GM23338 (cell line): Measurements from ENCODE around the gene MIDN. TPM values are rescaled to one million over a fixed set of nuclear protein-coding genes. Genes with fewer than 3 reads are reported as not detected.

Experiments
- EZH2 ChIP-seq: fragments of 200-600 bp; sonication (generic); IDR thresholded peaks from one replicate; pipeline ENCODE4 v1.8.0; 2017; ENCODE audit warnings: antibody characterized with exemption, mild to moderate bottlenecking, low read depth; ENCODE audit not compliant: unreplicated experiment
- POLR2AphosphoS5 ChIP-seq: IDR thresholded peaks from 2 replicates; pipeline ENCODE4 v1.6.1; 2016; ENCODE audit warnings: antibody characterized with exemption, low read depth
- REST ChIP-seq: IDR thresholded peaks from one replicate; pipeline ENCODE4 v1.6.1; 2018; ENCODE audit warnings: antibody characterized with exemption; ENCODE audit not compliant: unreplicated experiment
- STAT1 ChIP-seq: IDR thresholded peaks from one replicate; pipeline ENCODE4 v1.6.1; 2016; ENCODE audit warnings: antibody characterized with exemption; ENCODE audit not compliant: unreplicated experiment
- ZNF331 ChIP-seq: fragments of 250-450 bp; sonication (Bioruptor Pico); IDR thresholded peaks from 2 replicates; pipeline ENCODE4 v1.5.0; 2020; ENCODE audit warnings: low read depth, mild to moderate bottlenecking, moderate library complexity
- ZNF462 ChIP-seq: fragments of 250-450 bp; sonication (Bioruptor Pico); IDR thresholded peaks from 2 replicates; pipeline ENCODE4 v1.5.0; 2020; ENCODE audit warnings: mild to moderate bottlenecking, moderate library complexity
- polyA plus RNA-seq: library from polyadenylated mRNA; unstranded; fragments of >200 nt; fragmentation: Nextera tagmentation; extraction: Ambion mirVana; gene quantifications from 2 replicates; pipeline ENCODE4 v1.2.1, GENCODE V29; 2016
- total RNA-seq: library from RNA; depleted of rRNA; stranded (reverse); fragments of >200 nt; shearing (Covaris generic); gene quantifications from 2 replicates; pipeline ENCODE4 v1.2.3, GENCODE V29; 2014

Gene MIDN
- total and polyA plus RNA-seq, 2 experiments from 2014 or later = 28.6 to 113 TPM

- TF ChIP-seq ZNF462 (CRISPR knock-in tag) (no peak), ZNF331 (CRISPR knock-in tag) (no peak), REST (no peak), EZH2 (no peak), POLR2AphosphoS5 (no peak), STAT1 (no peak)
Observed at GRCh38 chr19:1226522-1227303, 21.7 kb upstream of the MIDN start (continued).
